Adrenal gland (tissue), 5 donors: Measurements from ENCODE around the gene RDH14.

ENCODE experiments used
- POLR2A ChIP-seq, 2 donors: fragments of 450-650 bp; IDR thresholded peaks; one replicate each; pipeline ENCODE4 v1.6.1; 2017; ENCODE audit warnings: antibody characterized with exemption in 2 of 2, mild to moderate bottlenecking in 2 of 2, moderate library complexity in 1 of 2
- TF ChIP-seq, protein P1 (sequence below), 6 experiments: fragments of 450-650 bp in 4 of 6; fragments of 200-600 bp in 2 of 6; sonication (generic) in 1 of 6; IDR thresholded peaks; 1 replicate in 5 of 6; 2 replicates in 1 of 6; pipeline versions ENCODE4 v1.5.1 to v1.8.0; 2016 to 2021; ENCODE audit warnings: antibody characterized with exemption in 6 of 6, mild to moderate bottlenecking in 2 of 6, moderate library complexity in 1 of 6
- donor health status: DM: no; HTN: no; CAD: no.

GRCh38 chr2:18525236-18525635 is 35.2 kb downstream of the RDH14 start:
- TF ChIP-seq, protein P1, sequence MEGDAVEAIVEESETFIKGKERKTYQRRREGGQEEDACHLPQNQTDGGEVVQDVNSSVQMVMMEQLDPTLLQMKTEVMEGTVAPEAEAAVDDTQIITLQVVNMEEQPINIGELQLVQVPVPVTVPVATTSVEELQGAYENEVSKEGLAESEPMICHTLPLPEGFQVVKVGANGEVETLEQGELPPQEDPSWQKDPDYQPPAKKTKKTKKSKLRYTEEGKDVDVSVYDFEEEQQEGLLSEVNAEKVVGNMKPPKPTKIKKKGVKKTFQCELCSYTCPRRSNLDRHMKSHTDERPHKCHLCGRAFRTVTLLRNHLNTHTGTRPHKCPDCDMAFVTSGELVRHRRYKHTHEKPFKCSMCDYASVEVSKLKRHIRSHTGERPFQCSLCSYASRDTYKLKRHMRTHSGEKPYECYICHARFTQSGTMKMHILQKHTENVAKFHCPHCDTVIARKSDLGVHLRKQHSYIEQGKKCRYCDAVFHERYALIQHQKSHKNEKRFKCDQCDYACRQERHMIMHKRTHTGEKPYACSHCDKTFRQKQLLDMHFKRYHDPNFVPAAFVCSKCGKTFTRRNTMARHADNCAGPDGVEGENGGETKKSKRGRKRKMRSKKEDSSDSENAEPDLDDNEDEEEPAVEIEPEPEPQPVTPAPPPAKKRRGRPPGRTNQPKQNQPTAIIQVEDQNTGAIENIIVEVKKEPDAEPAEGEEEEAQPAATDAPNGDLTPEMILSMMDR (IDR thresholded peaks at IDR 0.05) = no peak
- TF ChIP-seq POLR2A (IDR thresholded peaks at IDR 0.05) = no peak
